AG08396 (cell line): Measurements from ENCODE around the gene LRP1B.

Experiments used
- DNase-seq: peaks from one replicate; pipeline ENCODE4 v3.0.0; 2012; ENCODE audit warnings: low spot score, mixed read lengths

The LRP1B gene

GRCh38 chr2:141957321-141957720, 173.5 kb downstream of the LRP1B start:
- DNase-seq = no peak

- DNase-seq = no peak
Observed at GRCh38 chr2:141947396-141948114, 183.3 kb downstream of the LRP1B start.

GRCh38 chr2:141946016-141946415, 184.8 kb downstream of the LRP1B start:
- no peak for DNase-seq

- DNase-seq = no peak
Observed at GRCh38 chr2:141943918-141944317, 186.9 kb downstream of the LRP1B start.

- no peak for DNase-seq
Observed at GRCh38 chr2:141942006-141942789, 188.6 kb downstream of the LRP1B start.

- DNase-seq = no peak
Observed at GRCh38 chr2:141941210-141941714, 189.6 kb downstream of the LRP1B start.

GRCh38 chr2:141940709-141941108, 190.1 kb downstream of the LRP1B start:
- DNase-seq = no peak

GRCh38 chr2:141933226-141933625, 197.6 kb downstream of the LRP1B start:
- no peak for DNase-seq

- no peak for DNase-seq
Observed at GRCh38 chr2:141932261-141932660, 198.6 kb downstream of the LRP1B start.

GRCh38 chr2:141931797-141932196, 199.0 kb downstream of the LRP1B start:
- DNase-seq = no peak

GRCh38 chr2:141930803-141931202, 200.0 kb downstream of the LRP1B start:
- DNase-seq = no peak

GRCh38 chr2:141929331-141930252, 201.2 kb downstream of the LRP1B start:
- DNase-seq = no peak

- DNase-seq = no peak
Observed at GRCh38 chr2:141928476-141928875, 202.3 kb downstream of the LRP1B start.

GRCh38 chr2:141927536-141927935, 203.3 kb downstream of the LRP1B start:
- no peak for DNase-seq

- DNase-seq = no peak
Observed at GRCh38 chr2:141925511-141925910, 205.3 kb downstream of the LRP1B start.

- no peak for DNase-seq
Observed at GRCh38 chr2:141923657-141924056, 207.2 kb downstream of the LRP1B start.

GRCh38 chr2:141911485-141912066, 219.2 kb downstream of the LRP1B start:
- DNase-seq = no peak

GRCh38 chr2:141906678-141907077, 224.1 kb downstream of the LRP1B start:
- no peak for DNase-seq

GRCh38 chr2:141900826-141901225, 230.0 kb downstream of the LRP1B start:
- no peak for DNase-seq

- no peak for DNase-seq
Observed at GRCh38 chr2:141899740-141900139, 231.1 kb downstream of the LRP1B start.

- no peak for DNase-seq
Observed at GRCh38 chr2:141889788-141890187, 241.0 kb downstream of the LRP1B start.
